ENCODE data around the gene SEMA3F. TPM values are rescaled to one million over a fixed set of nuclear protein-coding genes. Genes with fewer than 3 reads are reported as not detected.

Gene SEMA3F
- total and polyA plus RNA-seq, 9 donors: 1.9 to 31.5 (median 7.2) TPM

GRCh38 chr3:50154476-50154839, 666 bp upstream of the SEMA3F start:
- H3K4me3 ChIP-seq: peak overlapping the region; percentile 39
- H3K27ac ChIP-seq: no peak overlapping the region
- no peaks in the 10 kb centered on the region for H3K27me3 ChIP-seq
- intact Hi-C loops (cut with DNase I): no loop called here
- no peaks in the 10 kb centered on the region for H3K36me3 ChIP-seq
- TF ChIP-seq EP300 (IDR thresholded peaks at IDR 0.05): no peak
- no peak for TF ChIP-seq CTCF (IDR thresholded peaks at IDR 0.05)
- TF ChIP-seq POLR2A (IDR thresholded peaks at IDR 0.05): no peak
- WGBS, 3 donors: 2 to 6% (median 4%) methylated on average over 19 to 34 of the region's 34 CpGs
- peaks cover 7% of the 10 kb centered on the region for H3K4me1 ChIP-seq (ENCODE audit: insufficient read depth)
- DNase-seq: peak in 1 of 5 donors; percentile 48
- H3K9me3 ChIP-seq: no peaks in the 10 kb centered on the region

DNA sequence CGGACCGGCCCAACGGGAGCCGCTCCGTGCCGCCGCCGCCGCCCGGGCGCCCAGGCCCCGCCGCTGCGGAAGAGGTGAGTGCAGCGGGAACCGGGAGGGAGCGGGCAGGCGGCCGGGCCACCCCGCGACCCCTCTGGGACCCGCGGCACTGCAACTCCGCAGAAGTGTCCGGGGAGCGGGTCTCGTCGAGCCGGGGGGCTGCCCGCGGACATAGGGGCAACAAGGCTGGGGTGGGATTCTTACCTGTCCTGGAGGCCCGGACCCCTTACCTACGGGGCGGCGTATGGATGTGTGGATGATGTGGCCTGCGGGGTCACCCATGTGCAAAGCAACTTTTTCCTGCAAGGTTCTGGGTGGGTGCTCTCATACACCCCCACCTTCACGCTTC, 361 bp downstream of the SEMA3F start:
- Histone ChIP-seq H3K4me1 (ENCODE audit: insufficient read depth) (peaks cover 7% of the 10 kb centered on the region), H3K9me3 (no peaks in the 10 kb centered on the region), H3K27ac (no peak overlapping the region), H3K36me3 (no peaks in the 10 kb centered on the region), H3K27me3 (no peaks in the 10 kb centered on the region), H3K4me3 (peak overlapping the region; percentile 39)
- TF ChIP-seq POLR2A (IDR thresholded peaks at IDR 0.05): no peak
- no peak for DNase-seq
- 4 to 8% (median 6%) methylated on average over 22 to 37 of the region's 37 CpGs for WGBS, 3 donors
- intact Hi-C loops (cut with DNase I): no loop called here

GRCh38 chr3:50155891-50156290, 767 bp downstream of the SEMA3F start:
- intact Hi-C loops (cut with DNase I): no loop called here
- Histone ChIP-seq H3K4me1 (ENCODE audit: insufficient read depth) (peaks cover 7% of the 10 kb centered on the region), H3K4me3 (peak overlapping the region; percentile 39), H3K27me3 (no peaks in the 10 kb centered on the region), H3K27ac (no peak overlapping the region), H3K36me3 (no peaks in the 10 kb centered on the region), H3K9me3 (no peaks in the 10 kb centered on the region)
- TF ChIP-seq POLR2A (IDR thresholded peaks at IDR 0.05) (no peak), CTCF (IDR thresholded peaks at IDR 0.05) (no peak), EP300 (IDR thresholded peaks at IDR 0.05) (no peak)
- WGBS, 3 donors: 47 to 57% (median 54%) methylated on average over 13 of the region's 13 CpGs
- DNase-seq: no peak

DNA sequence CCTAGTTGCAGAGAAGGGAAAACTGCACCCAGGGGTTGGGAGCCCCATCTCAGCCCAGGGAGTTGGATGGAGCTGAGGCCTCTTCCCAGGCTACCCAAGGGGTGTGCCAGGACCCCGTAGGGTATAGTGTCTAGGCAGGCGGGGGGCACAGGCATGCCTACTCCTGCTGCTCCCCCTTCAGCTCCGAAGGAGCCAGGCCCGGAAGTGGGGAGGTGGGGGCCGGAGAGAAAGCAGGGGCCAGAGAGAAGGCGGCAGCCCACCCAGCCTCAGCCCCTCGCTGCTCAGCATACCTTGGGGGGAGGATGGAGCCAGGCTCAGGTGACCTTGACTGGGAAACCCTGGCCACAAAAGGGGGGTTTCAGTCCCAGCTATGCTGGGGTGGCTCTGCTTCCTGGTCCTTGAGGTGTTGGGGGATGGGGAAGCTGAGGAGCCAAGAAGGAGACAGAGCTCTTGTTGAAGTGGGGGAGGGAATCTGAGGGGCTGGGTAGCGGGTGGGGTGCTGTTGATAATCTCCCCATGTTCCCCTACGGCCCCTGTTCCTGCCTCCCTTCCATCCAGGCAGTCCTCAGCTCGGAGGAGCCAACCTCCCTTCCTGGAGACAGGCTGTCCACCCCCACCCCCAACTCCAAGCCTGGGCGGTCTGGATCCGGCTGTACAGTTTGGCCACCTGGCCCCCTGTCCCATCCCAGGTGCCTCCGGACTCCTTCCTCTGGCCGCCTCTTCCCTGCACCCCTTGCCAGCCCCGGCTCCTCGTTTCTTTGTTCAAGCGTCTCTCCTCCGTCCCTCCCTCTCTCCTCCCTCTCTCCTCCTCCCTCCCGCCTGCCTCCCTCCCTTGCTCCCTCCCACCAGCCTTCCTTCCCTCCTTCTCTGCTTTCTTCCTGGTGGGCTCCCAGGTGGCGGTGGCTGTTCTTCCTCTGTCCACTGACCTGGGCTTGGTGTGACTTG, 1.7 kb downstream of the SEMA3F start:
- peak overlapping the region; percentile 22 for H3K4me3 ChIP-seq
- intact Hi-C loops (cut with DNase I): no loop called here
- H3K36me3 ChIP-seq: no peaks in the 10 kb centered on the region
- no peak for DNase-seq
- TF ChIP-seq POLR2A (IDR thresholded peaks at IDR 0.05) (no peak), EP300 (IDR thresholded peaks at IDR 0.05) (no peak), CTCF (IDR thresholded peaks at IDR 0.05) (no peak)
- H3K9me3 ChIP-seq: no peaks in the 10 kb centered on the region
- WGBS, 3 donors: 25 to 27% (median 26%) methylated on average over 20 of the region's 20 CpGs
- H3K27me3 ChIP-seq: no peaks in the 10 kb centered on the region
- H3K27ac ChIP-seq: no peak overlapping the region
- peaks cover 7% of the 10 kb centered on the region for H3K4me1 ChIP-seq (ENCODE audit: insufficient read depth)

Measured in ovary (tissue), 9 donors.